ENCODE data around the gene TSPO.

The TSPO gene

DNA sequence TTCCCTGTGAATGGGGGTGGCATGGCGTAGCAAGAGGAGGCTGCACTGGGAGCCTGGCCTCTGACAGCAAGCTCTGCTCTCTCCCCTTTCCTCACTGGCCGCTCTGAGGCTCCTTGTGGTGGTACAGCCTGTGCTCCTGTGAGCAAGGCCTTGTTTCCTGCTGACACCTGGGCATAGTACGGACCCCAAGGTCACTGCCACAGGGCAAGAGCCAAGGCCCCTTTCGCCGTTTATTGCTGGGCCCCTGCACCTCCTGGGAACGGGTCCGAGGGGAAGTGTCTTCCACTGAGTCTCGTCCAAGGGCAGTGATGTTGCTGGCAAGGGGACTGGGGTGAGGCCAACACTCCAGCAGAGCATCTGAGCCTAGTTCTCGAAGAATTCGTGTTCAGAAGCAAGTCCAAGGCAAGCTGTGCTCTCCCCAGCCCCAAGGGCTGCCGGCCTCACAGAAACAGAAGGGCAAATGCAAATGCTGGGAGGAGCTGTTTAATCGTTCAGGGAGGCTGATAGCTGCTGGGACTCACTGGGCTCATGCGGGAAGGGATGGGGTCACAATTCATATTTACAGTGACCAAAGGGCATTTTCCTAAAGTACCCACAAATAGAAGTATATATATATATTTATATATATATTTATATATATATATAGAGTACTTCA lies 51.5 kb downstream of the TSPO start:
- DNase-seq (ENCODE audit: low read depth), result no peak
- no peak overlapping the region for H3K4me3 ChIP-seq (ENCODE audit: low read depth, low read length)
- TF ChIP-seq, protein P1, sequence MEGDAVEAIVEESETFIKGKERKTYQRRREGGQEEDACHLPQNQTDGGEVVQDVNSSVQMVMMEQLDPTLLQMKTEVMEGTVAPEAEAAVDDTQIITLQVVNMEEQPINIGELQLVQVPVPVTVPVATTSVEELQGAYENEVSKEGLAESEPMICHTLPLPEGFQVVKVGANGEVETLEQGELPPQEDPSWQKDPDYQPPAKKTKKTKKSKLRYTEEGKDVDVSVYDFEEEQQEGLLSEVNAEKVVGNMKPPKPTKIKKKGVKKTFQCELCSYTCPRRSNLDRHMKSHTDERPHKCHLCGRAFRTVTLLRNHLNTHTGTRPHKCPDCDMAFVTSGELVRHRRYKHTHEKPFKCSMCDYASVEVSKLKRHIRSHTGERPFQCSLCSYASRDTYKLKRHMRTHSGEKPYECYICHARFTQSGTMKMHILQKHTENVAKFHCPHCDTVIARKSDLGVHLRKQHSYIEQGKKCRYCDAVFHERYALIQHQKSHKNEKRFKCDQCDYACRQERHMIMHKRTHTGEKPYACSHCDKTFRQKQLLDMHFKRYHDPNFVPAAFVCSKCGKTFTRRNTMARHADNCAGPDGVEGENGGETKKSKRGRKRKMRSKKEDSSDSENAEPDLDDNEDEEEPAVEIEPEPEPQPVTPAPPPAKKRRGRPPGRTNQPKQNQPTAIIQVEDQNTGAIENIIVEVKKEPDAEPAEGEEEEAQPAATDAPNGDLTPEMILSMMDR (IDR thresholded peaks at IDR 0.05; ENCODE audit: control insufficient read depth, extremely low read depth, insufficient read depth), result no peak

DNA sequence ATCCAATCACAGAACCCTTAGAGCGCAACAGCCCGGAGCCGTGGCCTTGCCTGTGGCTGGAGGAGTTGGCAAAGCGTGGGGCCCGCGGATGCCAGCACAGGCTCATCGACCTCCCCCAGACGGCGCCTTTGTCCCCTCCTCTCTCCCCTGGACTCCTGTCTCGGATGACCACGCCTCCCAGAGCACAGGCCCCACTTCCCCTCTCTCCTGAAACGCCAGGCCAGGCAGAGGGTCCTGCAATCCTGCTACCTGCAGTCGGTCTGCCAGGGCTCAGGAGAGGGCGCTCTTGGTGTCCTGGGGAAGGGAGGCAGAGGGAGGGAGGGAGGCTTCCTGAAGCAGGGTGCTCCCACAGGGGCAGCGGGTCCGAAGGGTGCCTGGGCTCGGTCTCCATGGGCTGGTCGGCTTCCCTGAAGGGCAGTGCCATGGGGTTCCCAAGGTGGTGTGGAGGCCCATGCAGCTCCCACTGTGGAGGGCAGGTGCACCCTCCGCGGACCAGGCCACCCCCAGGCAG lies 52.2 kb downstream of the TSPO start:
- no peak for DNase-seq (ENCODE audit: low read depth)
- no peak overlapping the region for H3K4me3 ChIP-seq (ENCODE audit: low read depth, low read length)
- TF ChIP-seq, protein P1 (IDR thresholded peaks at IDR 0.05; ENCODE audit: control insufficient read depth, extremely low read depth, insufficient read depth), result no peak

- TF ChIP-seq, protein P1 (IDR thresholded peaks at IDR 0.05; ENCODE audit: control insufficient read depth, extremely low read depth, insufficient read depth), result no peak
- no peak for DNase-seq (ENCODE audit: low read depth)
- H3K4me3 ChIP-seq (ENCODE audit: low read depth, low read length), result no peak overlapping the region
These were observed 53.9 kb downstream of the TSPO start for GRCh38 chr22:43205261-43205691.

GRCh38 chr22:43205748-43206508 lies 54.6 kb downstream of the TSPO start:
- DNase-seq (ENCODE audit: low read depth), result no peak
- H3K4me3 ChIP-seq (ENCODE audit: low read depth, low read length), result no peak overlapping the region
- TF ChIP-seq, protein P1 (IDR thresholded peaks at IDR 0.05; ENCODE audit: control insufficient read depth, extremely low read depth, insufficient read depth), result no peak

- H3K4me3 ChIP-seq (ENCODE audit: low read depth, low read length), result no peak overlapping the region
- TF ChIP-seq, protein P1 (IDR thresholded peaks at IDR 0.05; ENCODE audit: control insufficient read depth, extremely low read depth, insufficient read depth), result no peak
- no peak for DNase-seq (ENCODE audit: low read depth)
These were observed 55.3 kb downstream of the TSPO start for GRCh38 chr22:43206509-43207161.

DNA sequence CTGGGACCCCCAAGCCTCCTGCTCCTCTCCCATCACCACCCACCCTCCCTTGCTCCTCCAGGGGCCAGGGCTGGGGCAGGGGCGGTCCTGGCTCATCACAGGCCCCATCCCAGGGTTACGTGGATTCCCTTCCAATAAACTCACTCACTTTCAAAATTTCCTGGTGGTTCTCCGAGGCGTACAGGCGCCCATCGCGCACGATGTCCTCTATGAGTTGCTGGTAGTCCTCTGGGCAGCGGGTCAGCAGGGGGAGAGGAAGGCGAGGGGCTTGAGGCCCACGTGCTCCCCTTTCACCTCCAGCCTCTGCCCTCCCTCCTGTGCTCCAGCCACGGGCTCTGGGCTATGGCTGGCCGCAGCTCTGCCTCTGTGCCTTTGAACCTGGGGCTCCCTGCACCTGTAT lies 56.0 kb downstream of the TSPO start:
- DNase-seq (ENCODE audit: low read depth), result no peak
- H3K4me3 ChIP-seq (ENCODE audit: low read depth, low read length), result no peak overlapping the region
- TF ChIP-seq, protein P1 (IDR thresholded peaks at IDR 0.05; ENCODE audit: control insufficient read depth, extremely low read depth, insufficient read depth), result no peak

Data from LNCaP clone FGC (cell line).